Endodermal cell (in vitro differentiated cells): ENCODE data around the gene RACK1. TPM values are rescaled to one million over a fixed set of nuclear protein-coding genes. Genes with fewer than 3 reads are reported as not detected.
A peak's percentile ranks its signal among the peaks of the same experiment; 100 is the strongest.

Experiments used
- DNase-seq: peaks from one replicate; pipeline ENCODE4 v3.0.0-alpha.2; 2017
- H3K27ac ChIP-seq: 2 replicates; pipeline ENCODE4 v1.5.1; 2013; ENCODE audit warnings: mild to moderate bottlenecking, low read depth, low read length, moderate library complexity
- H3K27me3 ChIP-seq: 2 replicates; pipeline ENCODE4 v1.6.1; 2013; ENCODE audit warnings: mild to moderate bottlenecking, low read length, moderate library complexity; ENCODE audit not compliant: insufficient read depth, control insufficient read depth, poor library complexity, severe bottlenecking
- H3K36me3 ChIP-seq: 2 replicates; pipeline ENCODE4 v1.7.0; 2013; ENCODE audit warnings: mild to moderate bottlenecking, low read length, moderate library complexity; ENCODE audit not compliant: control insufficient read depth, insufficient read depth
- H3K4me1 ChIP-seq: one replicate; pipeline ENCODE4 v1.7.0; 2013; ENCODE audit warnings: low read length; ENCODE audit not compliant: control insufficient read depth, insufficient read depth
- H3K4me3 ChIP-seq: 2 replicates; pipeline ENCODE4 v1.5.1; 2013; ENCODE audit warnings: mild to moderate bottlenecking, low read length, moderate library complexity
- H3K9ac ChIP-seq: 2 replicates; pipeline ENCODE4 v1.6.1; 2013; ENCODE audit warnings: mild to moderate bottlenecking, low read length, moderate library complexity; ENCODE audit not compliant: poor library complexity, severe bottlenecking; ENCODE audit errors: extremely low read depth
- H3K9me3 ChIP-seq: 2 replicates; pipeline ENCODE4 v1.6.1; 2013; ENCODE audit warnings: mild to moderate bottlenecking, low read length, moderate library complexity; ENCODE audit not compliant: control insufficient read depth
- H3K27ac Mint-ChIP-seq: 2 replicates; pipeline ENCODE4 v1.8.0; 2020; ENCODE audit warnings: mixed read lengths
- H3K27me3 Mint-ChIP-seq: 2 replicates; pipeline ENCODE4 v1.8.0; 2021; ENCODE audit warnings: mild to moderate bottlenecking, mixed read lengths; ENCODE audit not compliant: insufficient read depth
- H3K36me3 Mint-ChIP-seq: 2 replicates; pipeline ENCODE4 v1.8.0; 2020; ENCODE audit warnings: low read depth, mixed read lengths
- H3K4me1 Mint-ChIP-seq: 2 replicates; pipeline ENCODE4 v1.8.0; 2020; ENCODE audit warnings: mixed read lengths
- H3K4me3 Mint-ChIP-seq: 2 replicates; pipeline ENCODE4 v1.8.0; 2020; ENCODE audit warnings: mild to moderate bottlenecking, moderate library complexity, mixed read lengths
- H3K9me3 Mint-ChIP-seq: 2 replicates; pipeline ENCODE4 v1.8.0; 2020; ENCODE audit warnings: mild to moderate bottlenecking, mixed read lengths
- CTCF ChIP-seq: fragments of 200-600 bp; sonication (generic); conservative IDR thresholded peaks from 2 replicates; pipeline ENCODE4 v1.5.0; 2021; ENCODE audit warnings: antibody characterized with exemption, mild to moderate bottlenecking
- WGBS, 2 experiments: methylation state at CpG; one replicate each; pipeline versions ENCODE4 v1.1.5 to v1.1.7; 2013; ENCODE audit warnings: missing lambda C conversion rate in 2 of 2, mixed read lengths in 1 of 2; ENCODE audit not compliant: insufficient coverage in 1 of 2, insufficient read length in 1 of 2; 5-methylcytosine and 5-hydroxymethylcytosine counted together
- total RNA-seq, 2 donors: library from RNA; stranded (reverse); fragmentation: NEBNext Ultra II Directional in 1 of 2; extraction: Animal tissue kit (Norgen Biotek cat#: 25700) in 1 of 2; gene quantifications; 2 replicates in 1 of 2; 3 replicates in 1 of 2; pipeline ENCODE4 v1.2.1, GENCODE V29; 2021

The RACK1 gene
- total RNA-seq, 2 donors from 2014 or later = 1,942 to 1,975 TPM

- WGBS, 2 experiments = 93 to 96% methylated on average over 19 to 21 of the region's 22 CpGs
- peak overlapping the region; percentile 47 for H3K27ac ChIP-seq
- H3K36me3 ChIP-seq = peaks cover 73% of the 10 kb centered on the region
- Mint-ChIP-seq H3K27ac (peak overlapping the region; percentile 27), H3K36me3 (peaks cover 78% of the 10 kb centered on the region), H3K27me3 (no peaks in the 10 kb centered on the region), H3K4me3 (no peak overlapping the region), H3K4me1 (no peaks in the 10 kb centered on the region), H3K9me3 (no peaks in the 10 kb centered on the region)
- H3K27me3 ChIP-seq = no peaks in the 10 kb centered on the region
- no peaks in the 10 kb centered on the region for H3K9me3 ChIP-seq
- TF ChIP-seq CTCF = no peak
- H3K4me1 ChIP-seq = no peaks in the 10 kb centered on the region
- DNase-seq = peak; percentile 66
- H3K9ac ChIP-seq = no peak overlapping the region
- no peak overlapping the region for H3K4me3 ChIP-seq
These were observed 9.0 kb downstream of the RACK1 start for GRCh38 chr5:181234455-181235306.

- Histone ChIP-seq H3K27ac (no peak overlapping the region), H3K27me3 (no peaks in the 10 kb centered on the region), H3K4me1 (no peaks in the 10 kb centered on the region), H3K4me3 (no peak overlapping the region), H3K9ac (no peak overlapping the region), H3K9me3 (no peaks in the 10 kb centered on the region), H3K36me3 (peaks cover 72% of the 10 kb centered on the region)
- Mint-ChIP-seq H3K4me3 (no peak overlapping the region), H3K36me3 (peaks cover 78% of the 10 kb centered on the region), H3K4me1 (no peaks in the 10 kb centered on the region), H3K9me3 (no peaks in the 10 kb centered on the region), H3K27ac (no peak overlapping the region), H3K27me3 (no peaks in the 10 kb centered on the region)
- no peak for TF ChIP-seq CTCF
- WGBS, 2 experiments = 89 to 92% methylated on average over 15 to 24 of the region's 24 CpGs
- DNase-seq = peak; percentile 61
These were observed 9.8 kb downstream of the RACK1 start for GRCh38 chr5:181233801-181234454.

- 90 to 97% methylated on average over 10 to 16 of the region's 16 CpGs for WGBS, 2 experiments
These were observed 10.5 kb downstream of the RACK1 start for GRCh38 chr5:181233088-181233800.

More at GRCh38 chr5:181233088-181233800, 10.5 kb downstream of the RACK1 start:
- Histone ChIP-seq H3K9ac (no peak overlapping the region), H3K27ac (no peak overlapping the region), H3K36me3 (peaks cover 65% of the 10 kb centered on the region), H3K4me1 (no peaks in the 10 kb centered on the region), H3K4me3 (no peak overlapping the region), H3K9me3 (no peaks in the 10 kb centered on the region), H3K27me3 (no peaks in the 10 kb centered on the region)
- TF ChIP-seq CTCF = no peak
- Mint-ChIP-seq H3K27me3 (no peaks in the 10 kb centered on the region), H3K4me1 (no peaks in the 10 kb centered on the region), H3K4me3 (no peak overlapping the region), H3K27ac (no peak overlapping the region), H3K9me3 (no peaks in the 10 kb centered on the region), H3K36me3 (peaks cover 72% of the 10 kb centered on the region)
- DNase-seq = no peak
